Adrenal gland (tissue), 12 donors: ENCODE measurements around the gene TEX44. TPM values are rescaled to one million over a fixed set of nuclear protein-coding genes. Genes with fewer than 3 reads are reported as not detected.

Source experiments
- DNase-seq, 7 donors: peaks; one replicate each; pipeline ENCODE4 v3.0.0-alpha.2; 2019 to 2020
- H3K27ac ChIP-seq, 5 donors: fragments of 200-600 bp; sonication (generic) in 4 of 5; 1 replicate in 3 of 5; 2 replicates in 2 of 5; pipeline versions ENCODE4 v1.5.1 to v1.8.0; 2016 to 2020; ENCODE audit warnings: mild to moderate bottlenecking in 1 of 5
- H3K27me3 ChIP-seq: fragments of 200-600 bp; 2 replicates; pipeline ENCODE4 v1.8.0; 2021
- H3K36me3 ChIP-seq, 2 donors: fragments of 200-600 bp; replicated peaks in 1 of 2; 1 replicate in 1 of 2; 2 replicates in 1 of 2; pipeline versions ENCODE4 v1.5.1 to v1.8.0; 2018 to 2022
- H3K4me1 ChIP-seq, 2 donors: fragments of 200-600 bp; replicated peaks in 1 of 2; 1 replicate in 1 of 2; 2 replicates in 1 of 2; pipeline versions ENCODE4 v1.5.1 to v1.8.0; 2018 to 2021
- H3K4me3 ChIP-seq, 4 donors: fragments of 200-600 bp; sonication (generic) in 3 of 4; one replicate each; pipeline ENCODE4 v1.5.1; 2016 to 2018
- H3K9me3 ChIP-seq, 3 donors: fragments of 200-600 bp; sonication (generic) in 1 of 3; replicated peaks in 1 of 3; 1 replicate in 2 of 3; 2 replicates in 1 of 3; pipeline versions ENCODE4 v1.5.1 to v1.8.0; 2016 to 2021
- CTCF ChIP-seq, 6 experiments: fragments of 450-650 bp in 4 of 6; fragments of 200-600 bp in 2 of 6; sonication (generic) in 1 of 6; IDR thresholded peaks; 1 replicate in 5 of 6; 2 replicates in 1 of 6; pipeline versions ENCODE4 v1.5.1 to v1.8.0; 2016 to 2021; ENCODE audit warnings: antibody characterized with exemption in 6 of 6, mild to moderate bottlenecking in 2 of 6, moderate library complexity in 1 of 6
- POLR2A ChIP-seq, 2 donors: fragments of 450-650 bp; IDR thresholded peaks; one replicate each; pipeline ENCODE4 v1.6.1; 2017; ENCODE audit warnings: antibody characterized with exemption in 2 of 2, mild to moderate bottlenecking in 2 of 2, moderate library complexity in 1 of 2
- WGBS, 4 donors: extraction: QIAGEN DNeasy Blood & Tissue Kit in 2 of 4; methylation state at CpG; one replicate each; pipeline versions ENCODE4 v1.1.5 to v1.1.7; 2013 to 2017; 5-methylcytosine and 5-hydroxymethylcytosine counted together
- intact Hi-C, 2 donors: fragments of 100-400 bp; cut with DNase I; formaldehyde crosslinking; loops; one replicate each; pipeline versions ENCODE4 v1.14.1 to v1.15.0; 2022 to 2023
- polyA plus RNA-seq, 3 donors: library from polyadenylated mRNA; stranded (reverse); fragments of 200-250 nt in 2 of 3; fragments of 350-450 nt in 1 of 3; fragmentation: Illumina TruSeq in 1 of 3; extraction: RNeasy Lipid Tissue Mini Kit (QIAGEN cat#74804) in 1 of 3; gene quantifications; one replicate each; pipeline ENCODE4 v1.2.3, GENCODE V29; 2013 to 2014
- total RNA-seq, 9 donors: library from RNA; depleted of rRNA in 4 of 9; stranded (reverse); fragments of >200 nt in 4 of 9; fragments of 120-200 nt in 1 of 9; fragmentation: NEBNext Ultra II Directional in 1 of 9; extraction: Animal tissue kit (Norgen Biotek cat#: 25700) in 1 of 9; gene quantifications; one replicate each; pipeline versions ENCODE4 v1.1.0 to v1.2.4, GENCODE V29; 2013 to 2023
- donor health status: healthy with polysubstance abuse.
- donor health status: Bipolar disorder and iron deficiency.
- donor health status: DM: yes; HTN: yes; CAD: no.
- donor health status: DM: no; HTN: no; CAD: no.
- donor health status: DM: no; HTN: no; CAD: no.
- donor health status: DM: yes; HTN: yes; CAD: no.

TEX44 gene
- total and polyA plus RNA-seq, 12 donors: not detected

GRCh38 chr2:231600619-231601355 is 8.1 kb downstream of the TEX44 start:
- H3K27ac ChIP-seq: no peak overlapping the region
- H3K4me3 ChIP-seq: no peak overlapping the region

GRCh38 chr2:231601356-231602229 is 8.9 kb downstream of the TEX44 start:
- Histone ChIP-seq H3K4me1 (peaks cover 13 to 23% of the 10 kb centered on the region in 2 donors), H3K4me3 (no peak overlapping the region), H3K9me3 (no peaks in the 10 kb centered on the region), H3K27me3 (no peaks in the 10 kb centered on the region), H3K27ac (no peak overlapping the region), H3K36me3 (no peaks in the 10 kb centered on the region)
- TF ChIP-seq POLR2A (IDR thresholded peaks at IDR 0.05): no peak
- peak; percentile 73 to 87 (median 80) for TF ChIP-seq CTCF (IDR thresholded peaks at IDR 0.05)
- WGBS, 4 donors: 25 to 32% (median 31%) methylated on average over 12 of the region's 12 CpGs
- intact Hi-C loops: loop anchor here (5.0 kb wide), 2 partner anchors 39 to 44 kb away; no protein-coding TSS in a partner anchor
- peak; percentile 79 to 94 (median 85) for DNase-seq

More at GRCh38 chr2:231600619-231601355, 8.1 kb downstream of the TEX44 start:
- peaks cover 13 to 23% of the 10 kb centered on the region in 2 donors for H3K4me1 ChIP-seq
- 68 to 75% (median 74%) methylated on average over 6 to 11 of the region's 11 CpGs for WGBS, 4 donors
- intact Hi-C loops: loop anchor here (5.0 kb wide), 2 partner anchors 38 to 43 kb away; no protein-coding TSS in a partner anchor
- TF ChIP-seq POLR2A (IDR thresholded peaks at IDR 0.05): no peak
- TF ChIP-seq CTCF (IDR thresholded peaks at IDR 0.05): no peak
- DNase-seq: no peak
- no peaks in the 10 kb centered on the region for H3K27me3 ChIP-seq
- no peaks in the 10 kb centered on the region for H3K36me3 ChIP-seq
- no peaks in the 10 kb centered on the region for H3K9me3 ChIP-seq

GRCh38 chr2:231602859-231603467 is 10.3 kb downstream of the TEX44 start:
- no peak overlapping the region for H3K4me3 ChIP-seq
- intact Hi-C loops: loop anchor here (5.0 kb wide), 2 partner anchors 41 to 46 kb away; no protein-coding TSS in a partner anchor
- DNase-seq: no peak
- H3K9me3 ChIP-seq: no peaks in the 10 kb centered on the region
- H3K4me1 ChIP-seq: peaks cover 13 to 23% of the 10 kb centered on the region in 2 donors
- TF ChIP-seq POLR2A (IDR thresholded peaks at IDR 0.05) (no peak), CTCF (IDR thresholded peaks at IDR 0.05) (no peak)
- no peaks in the 10 kb centered on the region for H3K27me3 ChIP-seq
- WGBS, 4 donors: 59 to 81% (median 68%) methylated on average over 5 to 6 of the region's 6 CpGs
- no peaks in the 10 kb centered on the region for H3K36me3 ChIP-seq
- peak overlapping the region in 2 of 5 donors; percentile 98 to 99 for H3K27ac ChIP-seq
